ENCODE measurements around the gene RAD50.
A peak's percentile ranks its signal among the peaks of the same experiment; 100 is the strongest.

- TF ChIP-seq CTCF (IDR thresholded peaks at IDR 0.05 in 2 of 3, conservative IDR thresholded peaks at IDR 0.05 in 1 of 3; ENCODE audit: control insufficient read depth in 2 of 3, extremely low read depth in 1 of 3, insufficient read depth in 1 of 3, low read depth in 3 of 3, low read length in 3 of 3) (no peak), MTA3 (IDR thresholded peaks at IDR 0.05; ENCODE audit: borderline replicate concordance, low read length) (no peak), MXI1 (IDR thresholded peaks at IDR 0.05; ENCODE audit: low read depth, low read length) (no peak), RAD21 (IDR thresholded peaks at IDR 0.05; ENCODE audit: insufficient read depth, low read depth, low read length) (no peak), NFIC (IDR thresholded peaks at IDR 0.05; ENCODE audit: low read depth, low read length) (peak; percentile 78; the same call in 1 of the 2 replicates), CHD1 (IDR thresholded peaks at IDR 0.05; ENCODE audit: low read depth, low read length) (no peak)
- TF ChIP-seq, protein P1, sequence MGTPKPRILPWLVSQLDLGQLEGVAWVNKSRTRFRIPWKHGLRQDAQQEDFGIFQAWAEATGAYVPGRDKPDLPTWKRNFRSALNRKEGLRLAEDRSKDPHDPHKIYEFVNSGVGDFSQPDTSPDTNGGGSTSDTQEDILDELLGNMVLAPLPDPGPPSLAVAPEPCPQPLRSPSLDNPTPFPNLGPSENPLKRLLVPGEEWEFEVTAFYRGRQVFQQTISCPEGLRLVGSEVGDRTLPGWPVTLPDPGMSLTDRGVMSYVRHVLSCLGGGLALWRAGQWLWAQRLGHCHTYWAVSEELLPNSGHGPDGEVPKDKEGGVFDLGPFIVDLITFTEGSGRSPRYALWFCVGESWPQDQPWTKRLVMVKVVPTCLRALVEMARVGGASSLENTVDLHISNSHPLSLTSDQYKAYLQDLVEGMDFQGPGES (IDR thresholded peaks at IDR 0.05), result no peak
Observed at GRCh38 chr5:132629230-132629944, 72.6 kb downstream of the RAD50 start.

Data from GM12878 (cell line).